GDM1 (cell line): ENCODE measurements around the gene C1QTNF4.
A peak's percentile ranks its signal among the peaks of the same experiment; 100 is the strongest.
"Not testable (repeated sequence)": the region's sequence is repeated elsewhere in the genome, so short reads cannot be mapped to it uniquely, and the experiment has no call there.

Experiments used
- DNase-seq: peaks from one replicate; lab custom pipeline; 2025; lab: John Stamatoyannopoulos, UW

Gene C1QTNF4

DNA sequence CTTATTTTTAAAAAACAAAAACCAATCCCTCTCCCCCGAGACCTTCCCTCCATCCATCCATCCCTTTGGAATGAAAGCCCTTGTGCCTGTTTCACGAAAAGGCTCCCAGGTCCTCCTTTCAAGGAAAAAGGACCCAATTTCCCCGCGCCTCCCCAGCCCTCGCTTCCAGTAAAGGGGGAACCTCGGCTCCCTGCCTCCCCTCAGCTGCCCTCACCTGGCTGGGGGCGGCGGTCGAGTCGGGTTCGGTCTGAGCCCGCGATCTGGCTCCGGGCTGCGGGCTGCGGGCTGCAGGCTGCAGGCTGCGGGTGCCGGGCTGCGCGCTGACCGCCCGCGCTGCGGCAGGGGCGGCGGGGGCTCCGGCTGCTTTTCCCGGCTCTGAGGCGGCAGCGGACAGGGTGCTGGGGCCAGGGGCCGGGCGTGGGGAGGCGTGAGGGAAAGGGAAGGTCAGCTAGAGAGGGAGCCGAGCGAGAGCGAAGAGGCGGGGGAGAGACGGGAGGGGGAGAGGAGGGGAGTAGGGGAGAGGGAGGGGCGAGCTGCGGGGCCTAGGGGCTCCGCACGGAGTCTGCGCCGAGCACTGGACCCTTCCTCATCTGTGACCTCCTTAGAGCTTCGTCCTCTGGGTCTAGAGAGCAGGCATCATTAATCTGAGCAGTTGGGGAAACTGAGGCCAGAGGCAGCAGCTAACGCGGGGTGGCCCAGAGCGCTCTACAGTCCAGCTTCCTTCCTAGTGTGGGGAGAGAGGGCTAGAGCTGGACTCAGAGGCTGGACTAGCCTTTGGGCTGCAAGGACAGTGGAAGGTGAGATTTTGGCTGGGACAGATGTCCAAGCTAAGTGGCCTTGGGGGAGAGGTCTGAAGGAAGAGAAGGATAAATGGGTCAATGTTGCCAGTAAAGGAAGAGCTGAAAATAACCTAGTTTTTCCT, at the start of gene C1QTNF4:
TSS of gene C1QTNF4 (minus strand) at position 478 of the 922 bp plus-strand sequence. CDS start 3,601 bp downstream, outside the sequence.
- no peak for DNase-seq

DNA sequence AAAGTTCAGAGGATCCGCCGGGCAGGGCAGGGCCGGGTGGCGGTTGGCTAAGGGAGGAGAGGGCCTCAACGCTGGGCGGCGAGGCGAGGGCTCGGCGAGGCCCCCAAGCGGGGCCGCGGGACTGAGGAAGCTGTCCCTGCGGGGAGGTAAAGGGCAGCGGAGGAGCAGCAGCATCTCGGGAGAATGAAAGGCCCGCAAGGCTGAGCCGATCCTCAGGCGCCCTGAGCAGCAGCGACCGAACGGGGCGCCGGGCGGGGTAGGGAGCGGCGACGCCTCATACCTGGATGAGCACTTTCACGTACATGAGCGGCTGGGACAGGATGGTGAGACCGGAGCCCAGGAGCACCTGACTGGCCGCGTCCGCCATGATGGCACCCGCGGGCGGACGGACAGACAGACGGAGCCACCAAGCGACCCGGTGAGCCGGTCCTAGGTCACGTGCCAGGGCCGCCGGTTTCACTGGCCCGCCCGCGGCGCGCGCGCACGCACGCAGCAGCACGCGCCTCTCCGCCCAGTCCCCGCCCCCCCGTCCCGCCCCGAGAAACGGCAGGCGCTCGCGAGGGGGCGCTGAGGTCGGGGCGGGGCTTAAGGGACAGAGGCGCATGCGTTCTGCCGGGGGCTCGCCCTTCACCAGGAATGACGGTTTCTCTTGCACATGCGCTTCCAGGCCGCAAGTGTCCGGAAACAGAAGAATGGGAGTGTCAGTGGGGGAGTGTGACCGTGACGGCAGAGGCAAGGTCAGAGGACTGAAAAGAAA, 48.1 kb upstream of the C1QTNF4 start, which contains the start of gene MTCH2:
TSS of gene MTCH2 (minus strand) at position 461 of the 757 bp plus-strand sequence. CDS start at position 367, 94 bp downstream.
- peak; percentile 96 for DNase-seq

DNA sequence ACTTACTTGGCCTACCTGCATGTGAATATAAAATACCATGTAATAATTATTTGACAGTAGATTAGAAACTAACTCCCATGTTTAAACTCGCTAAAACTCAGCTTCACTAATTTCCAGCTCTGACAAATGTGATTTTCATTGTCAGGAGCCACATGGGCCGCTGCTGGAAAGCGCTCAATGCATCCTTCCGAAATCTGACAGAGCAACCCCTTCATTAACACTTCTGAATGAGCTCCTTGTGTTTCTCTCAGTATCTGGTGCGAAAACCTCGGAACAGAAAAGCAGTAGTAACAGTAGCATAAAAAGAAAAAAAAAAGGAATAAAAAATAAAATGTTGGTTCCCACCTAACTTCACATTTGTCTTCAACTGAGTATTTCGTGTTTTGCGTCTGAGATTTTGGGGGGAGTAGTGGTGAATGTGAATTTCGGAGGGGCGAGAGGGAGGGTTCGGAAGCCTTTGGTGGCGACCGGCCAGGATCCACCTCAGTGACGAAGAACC, 47.4 kb upstream of the C1QTNF4 start:
- DNase-seq, result no peak

DNA sequence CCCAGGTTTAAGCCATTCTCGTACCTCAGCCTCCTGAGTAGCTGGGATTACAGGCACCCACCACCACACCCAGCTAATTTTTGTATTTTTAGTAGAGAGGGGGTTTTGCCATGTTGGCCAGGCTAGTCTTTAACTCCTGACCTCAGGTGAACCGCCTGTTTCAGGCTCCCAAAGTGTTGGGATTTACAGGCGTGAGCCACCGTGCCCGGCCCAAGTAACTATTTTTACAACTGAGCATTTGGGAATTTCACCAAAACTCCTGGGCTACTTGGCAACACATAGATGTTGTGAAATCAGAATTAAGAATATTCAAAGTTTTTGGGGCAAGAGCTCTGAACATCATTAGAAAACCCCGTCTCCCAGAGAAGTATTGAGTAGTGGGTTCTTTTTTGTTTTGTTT, 46.3 kb upstream of the C1QTNF4 start:
- not testable (repeated sequence) for DNase-seq

DNA sequence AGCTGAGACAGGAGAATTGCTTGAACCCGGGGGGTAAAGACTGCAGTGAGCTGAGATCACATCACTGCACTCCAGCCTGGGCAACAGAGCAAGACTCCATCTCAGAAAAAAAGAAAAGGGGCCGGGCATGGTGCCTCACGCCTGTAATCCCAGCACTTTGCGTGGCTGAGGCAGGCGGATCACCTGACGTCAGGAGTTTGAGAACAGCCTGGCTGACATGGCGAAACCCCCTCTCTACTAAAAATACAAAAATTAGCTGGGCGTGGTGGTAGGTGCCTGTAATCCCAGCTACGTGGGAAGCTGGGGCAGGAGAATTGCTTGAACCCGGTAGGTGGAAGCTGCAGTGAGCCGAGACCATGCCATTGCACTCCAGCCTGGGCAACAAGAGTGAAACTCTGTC, 42.1 kb upstream of the C1QTNF4 start:
- DNase-seq, result not testable (repeated sequence)

DNA sequence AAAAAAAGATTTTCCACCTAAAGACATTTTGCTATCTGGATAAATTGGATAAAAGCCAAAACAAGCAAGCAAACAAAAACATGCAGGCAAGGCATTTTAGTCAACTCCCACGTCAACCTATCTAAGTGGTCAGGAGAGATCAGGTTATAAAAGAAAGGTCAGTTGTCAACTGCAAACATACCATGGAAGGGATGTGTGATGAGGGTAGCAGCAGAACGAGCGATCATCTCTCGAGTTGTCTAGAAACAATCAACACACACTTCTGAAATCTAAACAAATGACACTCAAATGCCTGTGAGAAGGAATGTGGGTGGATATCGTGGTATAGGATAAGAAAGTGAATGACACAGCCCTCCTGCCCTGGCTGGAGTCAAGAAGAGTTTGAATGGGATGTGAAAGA, 37.3 kb upstream of the C1QTNF4 start:
- DNase-seq, result no peak

DNA sequence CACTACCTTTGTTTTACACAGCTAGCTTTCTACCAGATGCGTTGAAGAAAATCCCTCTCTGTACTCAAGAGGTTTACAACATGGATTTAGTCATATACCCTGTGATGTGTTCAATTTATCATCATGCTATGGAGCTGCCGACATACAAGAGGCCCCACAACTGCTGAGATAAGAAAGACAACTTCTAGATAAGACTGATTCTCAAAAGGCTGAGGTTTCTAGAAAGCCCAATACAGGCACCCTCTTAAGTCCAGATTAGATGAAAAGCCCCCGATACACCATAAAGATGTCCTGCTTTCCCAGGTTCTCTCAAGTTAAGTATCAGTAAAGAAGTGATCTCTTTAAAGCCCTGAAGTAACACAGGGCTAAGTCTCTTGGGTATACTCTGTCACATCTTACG, 33.8 kb upstream of the C1QTNF4 start:
- no peak for DNase-seq

DNA sequence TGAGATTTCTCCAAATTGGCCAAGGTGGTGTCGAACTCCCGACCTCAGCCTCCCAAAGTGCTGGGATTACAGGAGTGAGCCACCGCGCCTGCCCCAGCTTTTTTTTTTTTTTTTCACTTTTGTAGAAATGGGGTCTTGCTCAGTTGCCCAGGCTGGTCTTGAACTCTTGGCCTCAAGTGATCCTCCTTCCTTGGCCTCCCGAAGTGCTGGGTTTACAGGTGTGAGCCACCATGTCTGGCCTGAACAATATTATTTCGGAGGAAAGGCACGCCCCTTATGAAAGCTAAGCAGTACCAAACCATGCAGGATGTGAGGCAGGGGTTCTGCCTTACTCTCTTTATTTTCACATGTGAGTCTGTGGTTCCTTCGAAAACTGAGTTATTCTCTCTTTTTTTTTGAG, 32.0 kb upstream of the C1QTNF4 start:
- DNase-seq, result no peak

DNA sequence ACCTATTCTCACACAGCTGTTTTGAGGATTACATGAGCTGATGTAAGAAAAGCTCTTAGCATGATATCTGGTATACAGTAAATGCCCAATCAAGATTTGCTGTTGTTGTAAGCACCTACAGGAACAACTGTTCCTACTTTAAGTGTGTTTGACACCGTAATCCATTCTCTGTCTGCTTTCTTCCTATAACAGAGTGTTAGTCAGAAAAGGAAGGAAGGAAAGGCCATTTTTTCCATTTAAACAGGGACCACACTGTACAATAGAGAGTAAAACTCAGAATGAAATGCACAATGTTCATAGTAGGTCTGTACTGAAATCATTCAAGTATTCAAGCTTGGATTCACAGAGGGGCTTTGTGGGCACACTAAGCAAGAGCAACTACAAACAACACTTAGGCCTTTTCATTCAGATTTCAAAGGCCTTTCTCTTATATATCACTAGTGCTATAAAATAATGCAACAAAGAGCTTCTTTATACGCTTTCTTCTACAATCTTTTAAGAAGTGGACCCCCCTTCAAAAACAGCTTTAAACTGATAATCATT, 26.7 kb upstream of the C1QTNF4 start:
- DNase-seq, result no peak

DNA sequence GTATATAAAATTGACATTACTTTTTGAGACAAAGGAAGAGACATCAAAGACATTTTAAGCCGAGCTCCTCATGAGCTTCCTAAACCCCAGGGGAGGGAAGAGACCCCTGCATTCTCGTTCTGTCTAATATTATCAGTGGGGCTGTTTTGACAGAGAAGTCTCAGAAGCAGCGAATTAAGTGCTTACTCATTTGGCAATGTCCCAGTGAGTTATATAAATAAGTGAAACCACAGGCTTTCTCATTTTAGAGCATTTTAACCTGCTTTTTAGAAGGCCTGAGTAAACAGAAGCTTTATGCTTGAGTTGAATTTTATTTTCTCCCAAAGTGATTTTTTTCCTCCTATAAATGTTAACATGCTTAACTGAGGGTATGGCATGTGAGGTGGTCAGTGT, 23.2 kb upstream of the C1QTNF4 start:
- DNase-seq, result no peak

DNA sequence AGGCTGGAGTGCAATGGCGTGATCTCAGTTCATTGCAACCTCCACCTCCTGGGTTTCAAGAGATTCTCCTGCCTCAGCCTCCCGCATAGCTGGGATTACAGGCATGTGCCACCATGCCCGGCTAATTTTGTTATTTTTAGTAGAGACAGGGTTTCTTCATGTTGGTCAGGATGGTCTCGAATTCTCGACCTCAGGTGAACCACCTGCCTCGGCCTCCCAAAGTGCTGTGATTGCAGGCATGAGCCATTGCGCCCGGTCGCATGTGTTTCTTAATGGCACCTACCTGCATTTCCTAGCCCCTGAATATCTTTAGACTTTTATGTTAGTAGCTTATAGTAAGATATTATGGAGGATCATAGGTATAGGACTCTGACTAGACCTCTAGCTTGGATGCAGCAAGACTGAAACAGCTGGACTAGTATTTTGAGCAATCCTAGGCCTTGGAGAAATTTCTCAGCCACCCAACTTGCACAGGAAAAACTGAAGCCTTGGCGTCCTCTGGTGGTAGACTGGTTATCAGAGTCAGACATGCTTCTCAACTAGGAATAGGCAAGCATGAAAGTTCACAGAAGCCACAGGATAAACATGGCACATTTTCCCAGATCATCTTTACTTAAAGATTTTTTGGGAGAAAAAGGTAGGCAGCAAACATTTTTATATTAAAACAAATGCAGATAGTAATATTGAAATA, 22.7 kb upstream of the C1QTNF4 start:
- DNase-seq, result peak; percentile 65

DNA sequence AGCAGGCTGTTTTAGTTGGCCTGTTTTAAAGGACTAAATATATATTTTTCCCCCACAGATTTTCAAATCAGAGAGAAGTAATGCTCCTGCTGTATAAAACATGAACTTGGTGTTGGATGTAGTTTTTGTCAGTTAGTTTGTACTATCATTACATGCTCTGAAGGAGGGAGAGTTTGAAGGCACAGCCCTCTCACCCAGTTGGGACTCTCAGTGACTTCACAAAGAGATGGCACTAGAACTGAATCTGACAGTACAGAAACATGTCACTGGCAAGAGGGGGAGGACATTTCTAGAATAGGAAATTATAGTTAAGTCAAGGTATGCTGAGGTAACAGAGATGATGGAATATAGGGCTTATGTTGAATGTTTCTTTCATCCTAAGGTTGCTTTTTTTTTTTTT, 21.0 kb upstream of the C1QTNF4 start:
- no peak for DNase-seq

DNA sequence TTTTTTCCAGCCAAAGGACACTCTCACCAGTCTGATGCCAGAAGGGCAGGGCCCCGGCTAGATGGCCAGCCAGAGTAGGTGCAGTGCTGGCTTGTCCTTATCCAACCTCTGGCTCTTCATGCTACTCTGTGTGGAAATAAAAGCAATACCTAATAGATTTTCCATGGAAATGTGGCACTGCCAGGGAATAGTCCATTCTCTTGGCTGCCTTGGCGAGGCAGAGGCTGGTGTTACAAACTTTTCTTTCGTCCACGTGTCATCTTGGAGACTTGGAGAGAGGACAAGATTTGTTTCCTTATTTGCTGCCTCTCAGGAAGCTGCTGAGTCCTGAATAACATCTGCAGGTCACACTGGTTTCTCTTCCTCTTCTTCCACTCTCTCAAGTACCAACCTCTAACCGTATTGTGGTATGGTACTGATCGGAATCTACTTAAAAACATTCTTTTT, 17.2 kb upstream of the C1QTNF4 start:
- DNase-seq, result peak; percentile 51

DNA sequence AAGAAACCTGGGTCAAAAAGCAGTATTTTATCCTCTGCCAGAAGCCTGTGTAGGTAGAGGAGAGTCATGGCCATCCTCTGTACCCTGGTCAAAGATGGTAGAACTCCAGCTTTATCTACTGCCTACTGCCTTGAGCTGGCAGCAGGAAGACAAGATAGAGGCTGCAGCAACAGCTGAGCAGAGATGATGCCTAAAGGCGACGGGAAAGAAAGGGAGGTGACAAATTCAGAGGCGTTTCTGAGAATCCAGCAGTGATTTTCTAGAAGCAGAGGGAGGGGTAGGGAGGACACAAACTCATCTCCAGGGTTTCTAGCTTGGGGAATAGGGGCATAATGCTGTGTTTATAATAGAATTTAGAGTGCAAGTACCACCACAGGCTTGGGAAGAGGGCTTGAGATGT, 15.5 kb upstream of the C1QTNF4 start:
- no peak for DNase-seq

DNA sequence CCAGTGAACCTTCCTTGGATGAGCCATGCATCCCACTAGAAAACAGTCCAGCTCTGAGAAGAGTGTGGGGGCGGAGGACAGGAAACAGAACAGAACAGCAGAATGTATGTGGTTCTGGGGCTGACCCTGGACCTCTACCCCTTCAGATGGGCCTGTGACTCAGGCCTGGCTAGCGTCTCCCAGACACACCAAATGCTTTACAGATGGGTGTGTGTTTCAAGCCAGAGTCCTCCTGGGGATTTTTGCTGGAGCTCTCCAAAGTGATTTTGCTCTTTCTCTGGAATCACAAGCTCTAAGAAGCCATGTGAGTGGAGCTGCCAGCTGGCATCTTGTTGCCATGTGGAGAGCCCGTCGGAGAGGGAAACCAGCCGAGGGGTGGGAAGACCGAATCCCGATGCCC, 13.2 kb upstream of the C1QTNF4 start:
- no peak for DNase-seq

DNA sequence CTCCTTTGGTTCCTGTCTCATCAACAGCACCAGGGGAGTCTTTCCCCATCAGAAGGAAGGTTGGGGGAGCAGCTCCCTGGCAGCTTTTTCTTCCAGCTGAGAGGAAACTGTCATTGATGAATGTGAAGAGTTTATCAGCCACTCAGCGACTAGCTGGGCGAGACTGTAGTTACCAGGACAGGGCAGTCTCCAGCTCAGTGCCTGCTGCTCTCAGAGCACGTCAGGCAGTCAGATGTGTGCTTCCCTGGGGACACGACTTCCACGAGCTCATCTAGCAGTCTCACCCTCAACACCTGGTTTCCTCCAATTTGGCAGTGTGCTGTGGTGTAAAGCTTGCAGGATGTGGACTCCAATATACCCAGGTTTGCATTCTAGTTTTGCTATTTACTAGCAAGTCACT, 12.5 kb upstream of the C1QTNF4 start:
- DNase-seq, result no peak

DNA sequence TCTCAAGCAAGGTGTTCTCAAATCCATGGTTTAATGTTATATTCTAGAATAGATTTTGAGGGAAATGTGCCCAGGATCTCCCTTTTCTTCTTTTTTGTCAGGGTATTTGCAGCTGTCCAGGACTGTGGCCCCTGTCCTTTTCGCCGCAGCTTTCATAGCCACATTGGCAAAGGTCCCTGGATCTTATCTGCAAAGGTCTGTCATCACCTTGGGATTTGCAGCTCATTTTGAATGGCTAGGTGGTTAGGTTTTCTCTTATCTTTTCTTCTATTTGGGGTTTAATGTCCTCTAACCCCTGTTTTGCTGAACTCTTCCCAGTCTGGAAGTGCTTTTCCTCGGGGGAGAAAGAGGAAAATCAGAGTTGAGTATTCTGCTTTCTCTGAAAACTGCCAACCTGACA, 11.7 kb upstream of the C1QTNF4 start:
- no peak for DNase-seq

DNA sequence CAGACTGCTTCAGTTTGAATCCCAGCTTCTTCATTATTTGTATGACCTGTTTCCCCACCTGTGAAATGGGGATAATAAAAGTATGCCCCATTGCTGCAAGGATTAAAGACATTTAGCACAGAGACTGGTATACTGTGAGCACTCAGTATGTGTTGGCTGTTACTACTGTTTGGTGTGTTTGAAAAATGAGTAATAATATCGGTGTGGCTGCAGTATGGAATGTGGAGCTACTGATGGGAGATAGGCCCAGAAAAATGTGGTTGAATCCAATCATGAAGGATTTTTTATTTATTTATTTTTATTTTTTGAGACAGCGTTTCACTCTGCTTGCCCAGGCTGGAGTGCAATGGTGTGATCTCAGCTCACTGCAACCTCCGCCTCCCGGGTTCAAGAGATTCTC, 9.1 kb upstream of the C1QTNF4 start:
- no peak for DNase-seq

DNA sequence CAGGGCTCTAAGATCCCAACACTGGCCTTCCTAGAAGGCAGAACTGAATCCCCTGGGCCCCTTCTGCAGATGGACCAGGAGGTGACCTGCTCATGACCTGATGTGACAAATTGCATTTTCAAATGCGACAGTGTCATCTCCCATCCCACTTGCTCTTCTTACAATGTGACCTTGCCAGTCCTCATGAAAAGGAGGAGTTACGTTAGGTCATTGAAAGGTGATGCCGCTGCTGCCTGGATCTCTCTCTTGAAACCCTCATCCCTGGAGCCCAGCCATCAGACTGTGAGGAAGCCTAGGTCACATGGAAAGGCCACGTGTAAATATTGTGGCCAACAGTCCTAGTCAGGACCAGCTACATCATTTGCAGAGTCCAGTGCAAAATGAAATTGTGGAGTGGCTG, 5.7 kb upstream of the C1QTNF4 start:
- no peak for DNase-seq

DNA sequence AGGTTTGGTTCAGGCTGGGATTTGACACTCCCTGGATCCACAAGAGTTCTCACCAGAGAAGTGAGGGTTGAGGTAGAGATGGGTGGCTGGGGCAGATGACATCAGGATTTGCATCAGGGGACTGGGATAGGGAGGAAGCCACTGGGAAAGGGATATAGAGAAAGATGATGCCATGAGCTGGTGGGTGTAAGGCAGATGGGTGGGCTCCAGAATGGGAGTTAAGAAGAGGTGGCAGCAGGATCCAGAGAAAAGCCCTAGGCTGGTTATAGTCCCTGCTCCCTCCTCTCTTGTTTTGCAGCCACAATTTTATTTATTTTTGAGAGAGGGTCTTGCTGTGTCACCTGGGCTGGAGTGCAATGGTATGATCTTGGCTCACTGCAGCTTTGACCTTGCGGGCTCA, 1.8 kb upstream of the C1QTNF4 start:
- DNase-seq, result no peak

DNA sequence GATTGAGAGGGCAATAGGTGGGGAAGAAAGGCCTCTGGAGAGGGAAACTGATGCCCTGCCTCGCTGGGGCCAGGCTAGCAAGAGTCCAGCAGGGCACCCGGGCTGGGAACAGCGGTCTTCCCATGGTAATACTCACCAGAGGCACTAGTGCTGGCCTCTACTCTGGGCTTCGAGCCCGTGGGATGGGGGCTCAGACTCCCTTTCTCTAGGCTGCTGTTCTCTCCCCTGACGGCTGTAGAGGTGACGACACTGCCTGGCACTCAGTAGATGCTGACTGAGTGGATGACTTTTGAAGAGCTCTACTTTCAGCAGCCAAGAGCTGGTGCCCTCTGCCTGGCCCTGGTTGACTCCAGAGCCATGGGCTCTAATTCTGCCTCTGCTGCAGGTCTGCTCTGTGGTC, 818 bp upstream of the C1QTNF4 start:
- no peak for DNase-seq

DNA sequence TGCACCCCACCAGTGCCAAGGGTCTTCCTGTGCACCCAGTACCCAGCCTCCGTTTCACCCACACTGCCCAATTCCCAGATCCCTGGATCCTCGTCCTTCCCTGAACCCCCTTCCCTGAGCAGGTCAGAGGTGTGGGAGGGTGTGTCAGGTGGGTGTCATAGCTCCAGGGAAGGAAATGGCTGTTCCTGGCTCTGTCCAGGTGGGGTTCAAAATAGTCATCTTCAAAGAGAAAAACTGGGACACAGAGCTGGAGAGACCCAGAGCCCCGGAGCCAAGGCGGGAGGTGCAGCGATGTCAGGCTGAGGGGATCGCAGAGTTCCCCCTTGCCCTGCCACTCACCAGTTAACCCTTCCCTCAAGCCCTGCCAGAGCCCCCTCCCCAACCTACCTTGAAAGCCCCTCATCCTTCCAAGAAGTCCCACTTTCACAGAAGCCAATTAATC, 698 bp downstream of the C1QTNF4 start:
- no peak for DNase-seq
